ENCODE measurements around the gene HIF3A.

- no peak for TF ChIP-seq CTCF (IDR thresholded peaks at IDR 0.05)
- TF ChIP-seq POLR2A (IDR thresholded peaks at IDR 0.05): no peak
- no peak for TF ChIP-seq POLR2AphosphoS5 (IDR thresholded peaks at IDR 0.05; ENCODE audit: insufficient read depth in 1 of 2, low read depth in 1 of 2)
Measured at GRCh38 chr19:46385636-46386035, 88.8 kb downstream of the HIF3A start.
